NCI-H1417 (cell line): ENCODE measurements around the gene KRT72.

ENCODE experiments used
- DNase-seq, 3 experiments: peaks; one replicate each; lab custom pipeline; 2025; lab: John Stamatoyannopoulos, UW

The KRT72 gene

DNA sequence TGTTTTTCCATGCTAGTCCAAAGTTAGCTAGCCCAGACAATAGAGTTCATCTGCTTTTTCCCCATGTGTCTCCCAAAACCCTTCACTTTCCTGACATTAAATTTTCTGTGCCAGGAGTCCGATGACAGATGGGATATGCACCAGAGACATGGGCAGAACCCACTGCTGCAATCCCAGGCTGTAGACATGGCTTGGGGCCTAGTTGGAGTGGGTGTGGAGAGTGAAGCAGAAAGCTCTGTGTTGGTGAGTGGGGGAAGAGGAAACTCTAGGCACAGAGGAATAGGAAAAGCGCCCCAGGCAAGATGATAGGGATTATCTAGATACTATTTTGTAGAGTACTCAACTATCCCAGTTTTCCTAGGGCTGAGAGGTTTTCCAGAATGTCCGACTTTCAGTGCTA is 22.8 kb downstream of the KRT72 start:
- no peak for DNase-seq

DNA sequence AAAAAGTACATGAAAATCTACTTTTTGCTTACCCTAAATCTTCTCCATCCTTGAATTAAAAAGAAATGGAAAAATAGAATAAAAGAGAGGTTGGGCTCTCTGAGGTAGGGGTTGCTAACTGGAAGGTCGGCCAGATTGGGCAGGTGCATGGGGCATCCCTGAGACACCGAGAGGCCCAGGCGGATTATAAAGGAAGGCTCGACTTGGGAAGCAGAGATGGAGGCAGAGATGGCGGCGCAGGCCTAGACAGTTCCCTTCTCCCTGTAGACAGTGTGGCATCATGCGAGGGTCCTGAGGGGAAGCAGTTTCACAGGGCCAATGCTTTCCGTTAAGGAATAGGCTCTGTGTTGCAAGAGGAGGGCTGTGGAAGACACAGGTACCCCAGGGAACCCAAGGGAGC is 23.9 kb downstream of the KRT72 start:
- no peak for DNase-seq

DNA sequence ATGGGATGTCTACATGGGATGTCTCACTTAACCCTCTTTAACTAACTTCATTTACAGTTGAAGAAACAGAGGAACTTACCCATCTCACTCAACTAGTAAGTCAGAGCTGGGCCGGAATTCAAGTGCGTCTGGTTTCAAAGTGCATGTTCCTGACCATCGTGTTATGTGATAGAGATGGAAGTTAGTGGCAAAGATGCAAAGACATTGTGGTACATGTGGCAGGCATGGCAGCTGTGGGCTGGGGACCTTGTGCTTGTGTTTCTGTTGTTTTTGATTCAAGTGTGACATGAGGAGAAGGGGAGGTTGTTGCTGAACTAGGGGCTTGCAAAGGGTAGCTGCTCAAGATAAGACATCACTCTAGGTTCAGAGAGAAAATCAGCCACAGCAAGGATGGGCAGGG is 25.3 kb downstream of the KRT72 start:
- no peak for DNase-seq

DNA sequence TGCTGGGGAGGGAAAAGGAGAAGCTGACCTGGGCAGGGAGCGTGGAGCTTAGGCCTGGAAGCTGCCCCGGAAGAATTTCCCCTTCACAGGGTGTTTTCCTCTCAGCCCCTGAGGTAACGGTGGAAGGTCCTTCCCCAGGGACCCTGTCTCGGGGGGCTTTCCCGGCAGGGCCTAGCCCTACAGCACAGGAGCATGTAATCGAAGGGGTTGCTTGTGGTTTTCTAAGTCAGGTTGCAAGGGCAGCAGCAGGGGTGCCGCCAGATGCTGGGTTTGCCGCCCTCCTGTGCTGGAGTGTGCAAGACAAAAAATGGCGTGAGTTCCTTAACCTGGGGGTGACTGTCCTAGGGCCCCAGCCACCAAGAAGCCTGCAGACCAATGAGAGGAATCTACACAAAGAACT is 26.0 kb downstream of the KRT72 start:
- DNase-seq = no peak

DNA sequence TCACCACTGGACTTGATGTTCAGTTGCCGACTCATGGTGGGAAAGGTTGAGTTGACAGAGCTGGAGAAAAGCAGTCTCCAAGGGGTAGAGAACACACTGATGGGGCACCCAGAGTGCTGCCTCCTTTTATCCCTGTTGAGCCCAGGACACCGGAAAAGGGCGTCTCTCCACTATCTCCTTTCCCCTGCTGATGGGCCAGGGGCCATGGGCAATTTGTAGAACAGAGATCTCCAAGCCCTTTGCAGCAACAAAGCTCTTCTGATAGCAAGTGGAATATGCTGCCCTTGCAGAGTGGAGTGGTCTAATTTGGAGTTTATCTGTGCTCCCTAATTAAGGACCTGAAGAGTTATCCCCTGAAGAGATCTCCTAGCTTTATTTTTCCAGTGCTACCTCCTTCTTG is 27.5 kb downstream of the KRT72 start, which contains the start of gene KRT74:
Gene KRT74, minus strand, starts transcription at position 101 of the 400 bp plus-strand sequence. Its CDS starts 66 bp downstream, at position 35.
- DNase-seq = no peak

DNA sequence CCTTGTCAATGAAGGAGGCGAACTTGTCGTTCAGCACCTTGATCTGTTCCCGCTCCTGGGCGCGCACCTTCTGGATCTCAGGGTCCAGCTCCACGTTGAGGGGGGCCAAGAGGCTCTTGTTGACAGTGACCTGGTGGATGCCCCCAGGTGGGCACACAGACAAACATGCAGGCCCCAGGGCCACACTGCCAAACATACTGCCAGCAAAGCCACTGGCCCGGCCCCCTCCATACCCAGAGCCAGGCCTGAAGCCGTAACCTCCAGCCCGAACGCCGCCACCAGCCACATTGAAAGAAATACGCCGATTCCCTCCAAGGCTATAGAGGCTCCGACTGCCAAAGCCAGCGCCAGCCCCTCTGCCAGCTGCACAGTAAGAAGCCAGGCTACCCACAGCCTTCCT is 28.0 kb downstream of the KRT72 start:
- no peak for DNase-seq

DNA sequence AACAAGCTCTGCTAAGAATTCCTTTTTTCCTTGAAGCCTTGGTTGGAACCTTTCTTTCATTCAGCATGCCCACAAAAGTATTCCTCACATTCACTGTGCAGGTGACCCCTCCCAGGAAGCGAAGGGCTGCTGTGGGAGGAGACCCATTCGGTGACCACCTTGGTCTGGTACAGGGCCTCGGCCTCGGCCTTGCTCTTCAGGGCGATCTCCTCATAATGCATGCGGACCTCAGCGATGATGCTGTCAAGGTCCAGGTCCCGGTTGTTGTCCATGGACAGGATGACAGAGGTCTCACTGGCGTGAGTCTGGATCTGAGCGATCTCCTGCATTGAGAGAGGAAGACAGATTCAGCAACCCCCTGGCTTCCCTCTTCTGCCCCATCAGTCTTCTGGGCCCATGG is 30.8 kb downstream of the KRT72 start:
- no peak for DNase-seq

DNA sequence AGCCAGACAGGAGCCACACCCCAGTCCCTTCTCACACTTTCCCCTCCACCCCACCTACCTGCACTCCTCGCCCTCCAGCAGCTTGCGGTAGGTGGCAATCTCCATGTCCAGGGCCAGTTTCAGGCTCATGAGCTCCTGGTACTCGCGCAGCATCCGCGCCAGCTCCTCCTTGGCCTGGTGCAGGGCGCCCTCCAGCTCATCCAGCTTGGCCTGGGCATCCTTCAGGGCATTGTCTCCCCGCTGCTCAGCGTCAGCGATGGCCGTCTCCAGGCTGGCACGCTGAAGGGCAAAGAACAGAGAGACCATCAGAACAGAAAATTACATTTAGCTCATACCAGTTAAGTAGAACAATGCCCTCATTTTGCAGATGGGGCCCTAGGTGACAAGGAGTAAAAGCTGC is 33.2 kb downstream of the KRT72 start:
- no peak for DNase-seq

DNA sequence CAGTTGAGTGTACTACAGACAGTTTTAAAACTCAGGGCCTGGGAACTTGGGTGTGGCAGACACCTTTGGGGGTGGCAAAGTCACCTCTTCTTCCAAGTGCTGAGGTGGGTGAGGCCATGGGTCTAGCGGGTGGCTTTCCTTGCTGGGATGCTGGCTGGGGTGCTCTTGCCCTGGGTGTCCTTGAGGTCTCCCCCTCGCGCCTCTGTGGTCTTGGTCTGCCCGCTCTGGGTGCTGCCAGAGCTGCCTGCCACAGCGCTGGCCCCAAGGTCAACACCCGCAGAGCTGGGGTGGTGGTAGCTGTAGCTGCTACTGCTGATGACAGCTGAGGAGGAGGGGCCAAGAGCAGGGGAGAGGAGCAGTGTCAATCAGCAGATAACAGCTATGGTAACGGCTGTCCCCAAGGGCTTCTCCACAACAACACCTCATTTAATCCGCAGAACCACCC is 34.4 kb downstream of the KRT72 start:
- peak in 1 of 3 experiments; percentile 11 for DNase-seq

DNA sequence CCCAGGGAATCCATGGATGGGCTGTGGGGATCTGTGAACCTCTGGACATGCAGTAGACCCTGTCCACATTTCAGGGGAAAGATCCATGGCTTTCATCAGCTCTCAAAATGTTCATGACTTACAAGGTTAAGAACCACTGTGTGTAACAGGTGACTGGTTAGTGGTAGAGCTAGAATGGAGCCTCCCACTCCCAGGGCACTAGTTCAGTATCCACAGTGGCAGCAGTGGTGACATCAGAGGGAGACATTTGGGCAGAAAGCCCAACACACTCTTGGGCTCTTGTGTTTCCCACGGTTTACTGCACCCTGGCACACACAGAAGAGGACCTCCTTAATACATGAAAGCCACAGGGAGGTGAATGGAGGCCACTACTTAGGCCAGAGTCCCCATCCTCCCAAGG is 36.7 kb downstream of the KRT72 start:
- no peak for DNase-seq

DNA sequence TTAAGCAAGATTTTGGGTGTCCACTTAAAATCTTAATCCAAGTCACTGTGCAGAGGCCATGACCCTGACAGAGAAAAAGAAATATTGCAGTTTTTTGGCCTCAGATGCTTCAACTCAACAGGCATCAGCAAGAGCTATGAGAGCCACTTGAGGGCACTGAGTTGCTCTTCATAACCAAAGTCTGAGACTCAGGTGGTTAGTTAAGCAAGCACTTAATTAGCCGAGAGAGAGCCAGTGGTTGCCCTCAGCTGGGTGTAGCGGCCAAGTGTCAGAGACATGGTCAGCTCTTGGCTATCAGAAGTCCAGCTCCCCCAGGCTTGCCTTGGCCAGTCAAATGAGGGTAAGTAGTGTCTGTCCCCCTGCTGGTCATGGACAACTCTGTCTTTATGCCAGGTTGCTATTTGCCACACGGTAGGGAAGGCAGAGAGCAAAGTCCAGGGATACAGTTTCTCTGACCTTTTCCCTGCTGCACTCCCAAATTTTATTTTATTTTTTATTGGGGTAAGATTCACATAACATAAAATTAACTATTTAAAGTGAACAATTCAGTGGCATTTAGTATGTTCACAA is 39.3 kb downstream of the KRT72 start:
- peak in 2 of 3 experiments; percentile 17 to 55 for DNase-seq

DNA sequence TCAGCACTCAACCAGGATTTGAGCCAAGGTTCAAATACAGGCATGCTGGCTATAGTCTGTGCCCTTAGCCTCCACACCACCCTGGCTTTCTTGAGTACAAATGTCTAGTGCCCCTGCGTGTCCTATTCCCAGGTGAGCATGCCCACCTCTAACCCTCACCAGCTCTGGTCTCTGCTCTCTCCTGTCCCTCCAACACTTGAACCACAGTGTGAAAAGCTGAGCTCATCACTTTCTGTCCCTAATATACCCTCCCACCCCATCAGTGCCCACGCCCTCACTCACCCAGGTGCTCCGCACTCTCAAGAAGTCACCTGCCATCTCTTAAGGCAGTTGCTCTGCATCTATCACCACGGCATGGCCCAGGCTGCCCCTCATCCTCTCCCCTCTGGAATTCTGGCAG is 41.3 kb downstream of the KRT72 start:
- no peak for DNase-seq

DNA sequence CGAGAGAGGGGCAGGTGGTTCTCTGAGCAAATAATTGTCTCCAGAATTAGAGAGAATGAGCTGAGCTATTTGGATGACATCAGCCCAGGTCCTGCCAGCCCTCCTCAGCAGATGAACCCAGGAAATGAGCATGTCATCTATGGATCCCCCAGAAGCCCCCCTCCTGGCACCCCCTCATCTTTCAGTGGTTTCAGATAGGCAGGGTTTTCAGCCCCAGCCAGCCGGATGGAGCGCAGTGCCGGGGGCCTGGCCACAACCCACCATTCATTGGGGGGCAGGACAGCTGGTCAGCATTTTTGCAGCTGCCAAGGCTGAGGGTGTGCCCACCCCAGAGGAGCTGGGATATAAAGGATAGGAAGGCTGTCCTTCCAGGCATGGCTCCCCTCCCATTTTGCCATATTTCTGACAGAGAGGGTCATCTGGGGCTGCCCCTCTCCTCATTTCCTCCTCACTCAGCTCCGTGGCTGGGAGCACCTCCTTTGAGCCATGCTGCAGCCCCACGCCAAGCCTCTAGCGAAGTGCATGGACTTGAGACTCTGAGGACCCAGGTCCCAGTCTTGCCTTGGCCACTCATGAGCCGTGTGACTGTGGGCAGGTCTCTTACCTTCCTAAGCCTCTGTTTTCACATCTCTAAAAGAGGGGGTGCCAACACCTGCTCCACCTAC is 42.4 kb downstream of the KRT72 start:
- no peak for DNase-seq

DNA sequence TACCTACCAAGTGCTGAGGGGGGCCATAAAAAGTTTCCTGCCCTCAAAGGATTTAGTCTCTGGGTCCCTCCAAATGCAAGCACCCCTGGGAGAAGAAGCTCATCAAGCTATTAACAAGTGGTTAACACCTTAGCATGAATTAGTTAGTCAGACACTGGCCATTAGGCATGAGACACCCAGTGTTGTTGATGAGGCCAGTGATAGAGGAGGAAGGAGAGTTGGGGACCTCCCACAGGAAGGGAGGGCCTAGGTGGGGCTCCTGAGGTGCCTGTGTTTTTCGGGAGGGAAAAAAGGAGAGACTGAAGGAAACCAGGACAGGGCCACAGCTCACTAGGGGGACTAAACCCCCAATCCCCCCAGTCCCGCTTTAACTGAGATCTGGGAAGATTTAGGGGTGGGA is 43.8 kb downstream of the KRT72 start:
- DNase-seq = no peak

DNA sequence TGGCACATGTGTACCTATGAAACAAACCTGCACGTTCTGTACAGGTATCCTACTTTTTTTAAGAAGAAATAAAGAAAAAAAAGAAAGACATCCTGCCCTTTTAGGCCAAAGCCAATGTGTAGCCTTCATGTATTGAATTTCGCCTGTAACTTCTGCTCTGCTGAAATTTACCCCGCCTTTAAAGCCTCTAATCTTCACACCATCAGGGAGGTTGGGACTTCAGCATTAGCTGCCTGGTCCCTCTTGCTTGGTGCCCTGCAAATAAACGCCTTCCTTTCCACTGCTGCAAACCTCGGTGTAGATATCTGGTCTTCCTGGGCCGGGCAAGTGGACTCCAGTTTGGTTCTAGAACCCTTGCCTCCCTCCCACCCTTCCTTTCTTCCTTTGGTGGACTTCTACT is 45.7 kb downstream of the KRT72 start:
- no peak for DNase-seq

DNA sequence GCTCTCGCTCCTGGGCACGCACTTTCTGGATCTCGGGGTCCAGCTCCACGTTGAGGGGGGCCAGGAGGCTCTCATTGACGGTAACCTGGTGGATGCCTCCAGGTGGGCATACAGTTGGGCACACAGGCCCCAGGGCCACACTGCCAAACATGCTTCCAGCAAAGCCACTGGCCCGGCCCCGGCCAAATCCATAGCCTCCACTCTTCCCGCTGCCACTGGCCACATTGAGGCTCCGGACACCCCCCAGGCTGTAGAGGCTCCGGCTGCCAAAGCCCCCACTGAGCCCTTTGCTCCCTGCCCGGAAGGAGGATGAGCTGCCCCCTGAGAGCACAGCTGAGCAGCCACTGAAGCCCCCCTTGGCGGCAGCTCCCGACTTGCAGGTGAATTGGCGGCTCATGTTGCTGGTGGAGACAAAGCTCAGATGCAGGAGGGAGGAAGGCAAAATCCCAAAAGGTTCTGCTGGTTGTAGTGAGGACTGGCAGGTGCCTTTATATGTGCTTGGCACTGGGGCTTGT is 48.5 kb downstream of the KRT72 start, which contains the start of gene KRT71:
Gene KRT71, minus strand, starts transcription at position 465 of the 515 bp plus-strand sequence. Its CDS starts 68 bp downstream, at position 397.
- DNase-seq = no peak

DNA sequence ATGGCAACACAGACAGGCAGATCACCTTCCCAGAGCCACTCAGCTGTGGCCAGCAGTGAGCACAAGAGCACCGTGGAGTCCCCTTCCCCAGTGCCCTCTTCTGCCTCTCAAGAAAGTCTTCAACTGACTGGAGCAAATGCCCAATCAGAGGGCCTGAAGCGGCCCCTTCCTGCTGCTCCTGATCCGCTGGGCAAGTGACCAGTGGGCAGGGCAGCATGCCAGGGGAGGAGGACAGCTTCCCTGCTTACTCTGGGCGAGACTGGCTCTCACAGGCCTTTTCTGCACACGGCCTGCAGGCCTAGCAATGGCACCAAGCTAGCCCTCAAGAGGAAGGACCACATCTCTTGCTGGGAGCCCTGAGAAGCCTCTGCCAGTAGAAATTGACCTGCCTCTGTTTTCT is 49.2 kb downstream of the KRT72 start:
- no peak for DNase-seq

DNA sequence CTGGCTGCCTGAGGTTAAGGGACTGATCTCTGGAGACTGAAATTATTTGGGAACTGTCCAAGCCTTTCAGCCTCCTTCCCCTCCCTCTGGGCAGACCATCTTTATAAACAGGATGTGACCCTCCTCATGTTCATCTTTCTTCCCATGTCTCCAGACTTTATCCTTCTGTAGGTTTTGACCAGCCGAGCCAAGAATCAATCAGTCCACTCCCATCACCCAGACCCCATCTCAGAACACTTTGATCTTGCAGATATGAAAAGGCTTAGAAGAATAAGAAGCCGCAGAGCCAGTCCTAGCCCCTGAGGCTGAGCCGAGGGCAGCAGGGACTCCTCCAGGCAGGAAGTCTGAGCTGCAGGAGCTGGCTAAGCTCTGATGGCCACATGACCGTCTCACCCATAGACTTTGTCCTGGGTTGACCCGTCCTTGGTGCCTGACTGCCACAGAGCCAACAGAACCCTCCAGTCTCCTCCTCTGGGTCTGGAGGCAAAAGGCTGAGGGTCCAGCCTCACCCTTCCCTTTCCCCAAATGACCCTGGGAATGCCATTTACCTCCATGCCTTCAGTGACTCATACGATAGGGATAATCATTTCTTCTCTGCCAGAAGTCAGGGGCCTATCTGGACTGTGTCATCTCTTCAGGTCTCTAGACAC is 49.9 kb downstream of the KRT72 start:
- no peak for DNase-seq

DNA sequence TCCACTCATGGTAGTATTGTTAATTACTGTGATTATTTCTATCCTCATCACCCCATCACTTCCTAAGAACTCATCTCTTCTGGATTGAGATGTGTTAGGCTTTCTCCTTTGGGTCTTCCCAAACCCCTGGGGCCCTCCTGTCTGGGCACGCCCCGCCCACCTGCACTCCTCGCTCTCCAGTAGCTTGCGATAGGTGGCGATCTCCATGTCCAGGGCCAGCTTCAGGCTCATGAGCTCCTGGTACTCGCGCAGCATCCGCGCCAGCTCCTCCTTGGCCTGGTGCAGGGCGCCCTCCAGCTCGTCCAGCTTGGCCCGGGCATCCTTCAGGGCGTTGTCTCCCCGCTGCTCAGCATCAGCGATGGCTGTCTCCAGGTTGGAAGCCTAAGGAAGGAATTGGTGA is 55.1 kb downstream of the KRT72 start:
- DNase-seq = no peak

DNA sequence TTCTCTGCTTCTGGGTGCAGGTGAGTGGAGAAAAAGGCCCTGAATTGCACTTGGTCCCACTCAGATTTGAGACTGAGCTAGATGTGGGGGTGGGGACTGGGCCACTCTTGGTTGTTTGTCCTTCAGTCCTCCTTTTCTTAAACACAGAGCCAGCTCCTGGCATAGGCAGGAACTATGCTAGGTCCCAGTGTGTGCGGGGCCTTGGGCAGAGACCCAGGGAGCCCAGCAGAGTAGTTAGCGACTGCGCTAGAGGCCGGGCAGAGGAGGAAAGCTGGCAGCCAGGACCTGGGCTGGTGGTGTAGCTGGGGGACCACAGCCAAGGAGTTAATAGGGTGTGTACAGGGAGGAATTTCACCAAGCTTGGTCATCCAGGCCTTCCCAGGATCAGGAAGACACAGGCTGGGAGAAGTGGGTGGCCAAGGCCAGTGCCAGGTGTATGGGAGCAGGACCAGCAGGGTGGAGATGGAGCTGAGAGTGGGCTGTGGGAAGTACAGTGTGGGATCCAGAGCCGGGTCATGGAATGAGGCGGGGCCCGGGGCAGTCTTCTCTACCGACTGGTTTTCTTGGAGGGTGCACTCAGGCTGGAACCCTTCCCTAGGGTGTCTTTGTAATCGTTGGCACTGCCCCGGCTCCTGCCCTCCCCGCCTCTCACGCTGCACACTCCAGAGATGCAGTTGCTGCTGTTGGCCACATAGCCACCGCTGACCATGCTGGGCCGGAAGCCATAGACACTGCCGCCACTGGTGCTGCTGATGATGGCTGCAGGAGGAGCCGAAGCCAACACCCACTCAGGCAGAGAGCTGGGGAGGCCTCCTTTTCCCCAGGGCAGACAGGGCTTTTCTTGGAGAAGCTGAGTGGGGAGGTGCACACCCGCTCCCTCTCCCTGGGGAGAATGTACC is 57.0 kb downstream of the KRT72 start:
- DNase-seq = no peak

DNA sequence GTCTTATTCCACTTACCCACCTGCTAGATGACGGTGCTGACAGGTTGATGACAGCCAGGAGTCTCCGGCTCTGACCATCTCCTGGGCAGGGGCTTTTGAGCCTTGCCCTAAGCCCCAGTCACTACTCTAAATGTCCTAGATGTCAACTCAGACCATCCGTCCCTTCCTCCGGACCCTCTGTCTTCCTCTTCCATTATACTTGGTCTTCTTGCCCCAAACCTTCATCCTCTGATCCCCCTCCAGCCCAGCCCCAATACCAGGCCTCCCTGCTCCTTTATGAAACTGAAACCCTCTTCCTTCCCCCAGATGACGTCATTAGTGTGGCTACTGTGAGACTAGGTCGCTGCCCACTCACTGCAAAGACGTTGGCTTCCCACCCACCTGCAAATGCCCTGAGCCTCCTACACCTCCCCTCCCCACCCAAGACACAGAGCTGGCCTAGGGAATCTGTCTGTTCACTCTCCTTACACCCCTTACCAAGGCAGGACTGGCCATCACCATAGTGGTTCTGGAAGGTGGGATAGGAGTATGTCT is 58.4 kb downstream of the KRT72 start:
- DNase-seq = no peak

DNA sequence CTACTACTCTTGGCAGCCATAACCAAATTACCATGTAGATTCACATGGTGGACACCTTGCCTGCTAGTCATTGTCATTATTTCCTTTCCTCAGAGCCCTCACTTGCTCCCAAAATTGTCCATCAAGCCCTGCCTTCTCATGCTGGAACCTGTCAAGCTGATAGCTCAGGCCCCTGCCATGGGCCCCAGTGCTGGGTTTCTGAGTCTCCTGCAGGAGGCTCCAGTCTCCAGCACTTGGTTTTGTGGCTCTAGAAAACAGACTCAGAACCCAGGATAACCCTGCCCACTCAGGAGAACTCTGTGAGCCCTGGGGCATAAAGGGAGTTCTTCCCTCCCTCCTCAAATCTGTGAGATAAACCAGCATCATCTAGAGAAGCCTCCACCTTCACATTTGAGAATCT is 59.1 kb downstream of the KRT72 start:
- DNase-seq = no peak
